ENCODE data around the gene OR5K2.

Gene OR5K2

GRCh38 chr3:98525494-98525893, 28.0 kb downstream of the OR5K2 start:
- no peak for DNase-seq

DNA sequence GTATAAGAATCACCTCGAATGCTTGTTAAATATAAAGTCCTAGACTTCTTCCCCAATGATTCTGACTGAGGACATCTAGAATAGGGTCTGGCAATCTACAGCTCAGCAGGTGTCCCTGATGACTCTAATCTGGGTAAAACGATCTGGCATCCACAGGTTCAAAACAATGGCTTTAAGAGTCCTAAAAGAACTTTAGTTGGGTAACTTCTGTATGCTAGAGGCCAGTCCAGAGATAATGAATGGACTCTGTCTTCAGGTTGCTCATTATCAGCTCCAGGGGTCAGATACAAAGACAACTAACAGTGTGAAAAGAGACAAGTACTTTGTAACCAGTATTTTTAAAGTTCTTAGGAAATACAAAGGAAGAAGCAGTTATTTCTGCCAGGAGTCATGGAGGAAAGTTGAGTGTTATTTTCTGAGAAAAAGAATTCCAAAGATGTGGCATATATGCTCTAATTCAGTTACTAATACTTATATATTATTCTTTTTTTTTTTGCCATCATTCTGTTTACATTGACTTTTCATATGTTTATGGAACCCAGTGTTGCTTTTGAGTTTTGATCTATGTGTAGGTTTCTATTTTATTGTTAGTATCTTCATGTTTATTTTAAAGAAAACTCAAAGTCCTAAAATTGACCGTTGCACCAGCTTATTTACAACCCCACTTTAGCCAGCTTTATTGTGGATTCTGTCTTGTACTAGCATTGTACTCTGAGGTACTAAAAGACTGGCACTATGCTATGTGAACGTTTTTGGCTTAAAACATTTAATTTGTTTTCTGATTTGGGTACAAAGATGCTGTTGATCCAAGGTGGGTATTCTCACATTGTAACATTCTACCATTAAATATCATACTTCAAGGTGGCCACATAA, 31.2 kb downstream of the OR5K2 start:
- no peak for DNase-seq

GRCh38 chr3:98529856-98530459, 32.5 kb downstream of the OR5K2 start:
- DNase-seq, result no peak

DNA sequence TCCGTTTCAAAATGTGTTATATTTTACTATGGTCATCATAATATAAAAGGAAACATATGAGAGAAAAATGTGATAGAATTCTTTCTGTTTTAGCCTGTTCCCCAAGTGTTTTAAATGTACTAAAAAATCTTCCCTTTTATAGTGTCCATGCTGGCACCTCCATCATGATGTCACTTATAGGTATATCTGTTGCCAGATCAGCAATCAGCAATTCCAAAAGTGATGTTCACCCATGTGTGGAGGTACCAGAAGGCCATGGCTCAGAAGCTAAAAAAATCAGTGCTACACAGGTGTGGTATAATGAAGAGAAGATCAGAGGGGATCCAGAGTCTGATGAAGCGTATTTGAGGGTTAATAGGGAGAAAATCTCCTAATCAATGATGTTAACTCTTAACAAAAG, 33.2 kb downstream of the OR5K2 start:
- DNase-seq, result no peak

- DNase-seq, result no peak
Observed at GRCh38 chr3:98531622-98532274, 34.3 kb downstream of the OR5K2 start, which contains the start of gene GPR15. Gene GPR15, plus strand, starts transcription at chr3:98531978. Its CDS starts 56 bp downstream, at chr3:98532034.

GRCh38 chr3:98532275-98532637, 34.8 kb downstream of the OR5K2 start:
- no peak for DNase-seq

GRCh38 chr3:98532709-98533571, 35.5 kb downstream of the OR5K2 start:
- DNase-seq, result no peak

GRCh38 chr3:98534168-98534567, 36.7 kb downstream of the OR5K2 start:
- DNase-seq, result no peak

DNA sequence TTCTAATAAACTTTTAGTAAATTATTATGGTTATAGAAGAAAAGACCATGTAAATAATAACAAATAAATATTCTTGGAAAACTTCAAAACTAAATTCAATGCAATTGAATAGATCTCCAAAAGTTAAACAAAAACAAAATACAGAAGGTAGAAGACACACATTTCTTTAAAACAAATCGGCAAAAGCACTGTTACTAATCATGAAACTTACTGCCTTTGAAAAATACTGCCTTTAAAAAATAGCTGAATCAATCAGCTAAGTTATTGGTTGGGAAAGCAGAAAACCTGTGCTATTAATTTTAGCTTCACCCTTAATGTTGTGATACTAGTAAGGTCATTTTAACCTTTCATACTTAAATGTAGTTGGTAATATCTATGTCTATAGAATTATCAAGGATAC, 37.3 kb downstream of the OR5K2 start:
- no peak for DNase-seq

- no peak for DNase-seq
Observed at GRCh38 chr3:98536456-98537017, 39.1 kb downstream of the OR5K2 start.

DNA sequence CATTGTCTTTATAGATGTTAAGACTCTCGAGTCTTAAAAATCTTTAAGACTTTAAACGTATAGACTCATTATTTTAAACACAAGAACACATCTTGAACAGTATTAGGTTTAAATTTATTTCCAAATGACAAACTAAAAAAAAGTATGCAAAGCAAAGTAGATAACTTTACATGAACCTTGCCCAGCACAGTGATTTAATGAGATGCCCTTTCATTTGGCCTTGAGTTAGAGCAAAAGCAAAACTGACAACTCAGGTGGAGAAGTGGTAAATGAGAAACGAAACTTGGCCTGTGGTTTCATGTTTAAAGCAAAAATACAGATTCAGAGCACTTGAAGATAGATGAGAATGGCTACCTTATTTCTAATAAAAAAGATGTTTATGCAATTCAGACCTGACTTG, 42.9 kb downstream of the OR5K2 start:
- no peak for DNase-seq

- no peak for DNase-seq
Observed at GRCh38 chr3:98541695-98542094, 44.2 kb downstream of the OR5K2 start.

DNA sequence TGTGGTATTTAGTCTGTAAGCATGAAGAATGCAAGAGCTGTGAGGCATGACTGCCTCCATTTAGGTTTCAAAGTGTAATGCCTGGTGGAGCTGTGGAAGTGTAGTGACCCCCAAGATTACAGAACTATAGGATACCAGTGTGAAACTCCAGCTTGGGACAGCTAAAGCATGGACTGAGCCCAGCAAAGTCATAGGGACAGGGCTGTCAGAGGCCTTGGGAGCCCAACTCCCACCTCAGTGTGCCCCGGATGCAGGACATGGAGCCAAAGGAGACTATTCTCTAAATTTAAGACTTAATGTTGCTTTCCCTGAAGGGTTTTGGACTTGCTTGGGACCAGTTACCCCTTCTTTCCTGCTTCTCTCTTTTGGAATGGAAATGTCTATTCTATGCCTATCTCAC, 45.1 kb downstream of the OR5K2 start:
- no peak for DNase-seq

DNA sequence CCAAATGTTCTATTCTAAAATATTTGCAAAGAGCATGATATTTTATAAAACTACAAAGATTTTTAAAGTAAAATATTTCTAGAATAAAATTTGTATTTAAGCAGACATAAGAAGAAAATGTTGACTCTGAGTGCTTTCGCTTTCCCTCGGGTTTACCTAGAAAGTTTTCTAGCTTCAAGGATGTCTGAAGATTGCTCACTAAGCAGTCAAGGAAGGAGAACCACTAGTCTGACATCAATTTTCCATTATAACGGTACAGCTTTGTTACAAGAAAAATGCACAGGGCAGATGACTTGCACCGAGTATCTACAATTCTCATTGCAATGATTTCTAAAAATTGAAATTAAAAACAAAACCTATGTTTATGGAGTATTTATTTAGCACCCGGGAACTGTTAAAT, 48.5 kb downstream of the OR5K2 start:
- no peak for DNase-seq

Data from femur (tissue), 1 donor.